OCI-LY3 (cell line): ENCODE measurements around the gene MAB21L4.

Experiments
- EZH2phosphoT487 ChIP-seq: fragments of 200-600 bp; shearing (Covaris generic); IDR thresholded peaks from 2 replicates; pipeline ENCODE4 v1.6.1; 2018; ENCODE audit warnings: antibody characterized with exemption, mixed run types, low read depth
- TF ChIP-seq, protein P1 (sequence below): fragments of 200-600, 300-600 bp; sonication (generic); IDR thresholded peaks from 2 replicates; pipeline ENCODE4 v1.5.1; 2014; ENCODE audit warnings: antibody characterized with exemption, low read length, low read depth

GRCh38 chr2:240917009-240917683, 21.2 kb upstream of the MAB21L4 start:
- TF ChIP-seq, protein P1, sequence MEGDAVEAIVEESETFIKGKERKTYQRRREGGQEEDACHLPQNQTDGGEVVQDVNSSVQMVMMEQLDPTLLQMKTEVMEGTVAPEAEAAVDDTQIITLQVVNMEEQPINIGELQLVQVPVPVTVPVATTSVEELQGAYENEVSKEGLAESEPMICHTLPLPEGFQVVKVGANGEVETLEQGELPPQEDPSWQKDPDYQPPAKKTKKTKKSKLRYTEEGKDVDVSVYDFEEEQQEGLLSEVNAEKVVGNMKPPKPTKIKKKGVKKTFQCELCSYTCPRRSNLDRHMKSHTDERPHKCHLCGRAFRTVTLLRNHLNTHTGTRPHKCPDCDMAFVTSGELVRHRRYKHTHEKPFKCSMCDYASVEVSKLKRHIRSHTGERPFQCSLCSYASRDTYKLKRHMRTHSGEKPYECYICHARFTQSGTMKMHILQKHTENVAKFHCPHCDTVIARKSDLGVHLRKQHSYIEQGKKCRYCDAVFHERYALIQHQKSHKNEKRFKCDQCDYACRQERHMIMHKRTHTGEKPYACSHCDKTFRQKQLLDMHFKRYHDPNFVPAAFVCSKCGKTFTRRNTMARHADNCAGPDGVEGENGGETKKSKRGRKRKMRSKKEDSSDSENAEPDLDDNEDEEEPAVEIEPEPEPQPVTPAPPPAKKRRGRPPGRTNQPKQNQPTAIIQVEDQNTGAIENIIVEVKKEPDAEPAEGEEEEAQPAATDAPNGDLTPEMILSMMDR = no peak
- TF ChIP-seq EZH2phosphoT487 = no peak
